Vagina (tissue), 2 donors: ENCODE results near the gene TESPA1. TPM values are rescaled to one million over a fixed set of nuclear protein-coding genes. Genes with fewer than 3 reads are reported as not detected.

Source experiments
- DNase-seq, 2 donors: peaks; one replicate each; pipeline ENCODE4 v3.0.0-alpha.2; 2017; ENCODE audit errors: extremely low spot score in 2 of 2
- H3K27ac ChIP-seq: fragments of 200-600 bp; sonication (generic); one replicate; pipeline ENCODE4 v1.5.1; 2019
- H3K27me3 ChIP-seq: fragments of 200-600 bp; sonication (generic); one replicate; pipeline ENCODE4 v1.5.1; 2019
- H3K36me3 ChIP-seq, 2 donors: fragments of 200-600 bp; sonication (generic); one replicate each; pipeline ENCODE4 v1.5.1; 2017 to 2019
- H3K4me1 ChIP-seq: fragments of 200-600 bp; sonication (generic); one replicate; pipeline ENCODE4 v1.5.1; 2019
- H3K4me3 ChIP-seq, 2 donors: fragments of 200-600 bp; sonication (generic); 1 replicate in 1 of 2; 2 replicates in 1 of 2; pipeline ENCODE4 v1.5.1; 2016 to 2019
- H3K9me3 ChIP-seq: fragments of 200-600 bp; sonication (generic); one replicate; pipeline ENCODE4 v1.5.1; 2019
- POLR2A ChIP-seq, 2 donors: fragments of 450-650 bp; IDR thresholded peaks; one replicate each; pipeline ENCODE4 v1.6.1; 2017; ENCODE audit warnings: antibody characterized with exemption in 2 of 2, mild to moderate bottlenecking in 2 of 2, moderate library complexity in 2 of 2
- POLR2AphosphoS5 ChIP-seq, 2 donors: sonication (generic); formaldehyde crosslinking; IDR thresholded peaks; one replicate each; pipeline ENCODE4 v1.9.0; 2017; ENCODE audit warnings: antibody characterized with exemption in 2 of 2, mild to moderate bottlenecking in 2 of 2, low read depth in 1 of 2; ENCODE audit not compliant: insufficient read depth in 1 of 2
- intact Hi-C: fragments of 100-400 bp; cut with DNase I; formaldehyde crosslinking; loops from one replicate; pipeline ENCODE4 v1.15.1; 2023
- total RNA-seq: library from RNA; depleted of rRNA; stranded (reverse); fragments of >200 nt; gene quantifications from one replicate; pipeline ENCODE4 v1.2.3, GENCODE V29; 2016
- TF ChIP-seq, protein P1 (sequence below), 3 experiments: fragments of 450-650 bp in 2 of 3; fragments of 200-600 bp in 1 of 3; sonication (generic) in 1 of 3; IDR thresholded peaks; one replicate each; pipeline ENCODE4 v1.5.1; 2017 to 2019; ENCODE audit warnings: antibody characterized with exemption in 3 of 3, mild to moderate bottlenecking in 2 of 3, moderate library complexity in 2 of 3

Gene TESPA1
- total RNA-seq, 1 donor from 2014 or later: 2.5 TPM

DNA sequence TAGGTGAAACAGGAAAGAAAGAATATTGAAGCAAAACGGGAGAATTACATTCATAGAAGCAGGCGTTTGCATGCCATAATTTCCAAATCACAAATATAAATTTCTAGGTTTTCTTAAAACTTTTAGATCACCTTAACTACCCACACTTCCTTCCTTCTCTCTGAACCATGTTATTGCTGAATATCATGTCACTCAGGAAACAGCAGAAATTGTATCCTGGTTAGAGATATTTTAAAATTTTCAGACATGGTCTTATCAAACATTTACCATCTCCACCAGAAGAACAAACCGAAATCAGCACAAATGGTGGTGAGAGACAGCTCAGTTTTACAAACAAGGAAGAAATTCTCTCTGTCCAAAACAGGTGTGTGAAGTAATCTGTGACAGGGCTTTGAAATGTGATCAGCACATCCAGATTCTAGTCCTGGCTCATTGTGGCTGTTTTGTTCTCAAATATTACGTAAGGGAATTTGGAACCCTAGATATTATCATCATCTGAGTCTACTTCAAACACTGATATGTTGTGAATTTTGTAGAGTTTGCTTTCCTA lies 16.3 kb downstream of the TESPA1 start:
- H3K27ac ChIP-seq: no peak overlapping the region
- TF ChIP-seq POLR2A (IDR thresholded peaks at IDR 0.05) (no peak), POLR2AphosphoS5 (IDR thresholded peaks at IDR 0.05; ENCODE audit: insufficient read depth in 1 of 2, low read depth in 1 of 2) (no peak)
- TF ChIP-seq, protein P1, sequence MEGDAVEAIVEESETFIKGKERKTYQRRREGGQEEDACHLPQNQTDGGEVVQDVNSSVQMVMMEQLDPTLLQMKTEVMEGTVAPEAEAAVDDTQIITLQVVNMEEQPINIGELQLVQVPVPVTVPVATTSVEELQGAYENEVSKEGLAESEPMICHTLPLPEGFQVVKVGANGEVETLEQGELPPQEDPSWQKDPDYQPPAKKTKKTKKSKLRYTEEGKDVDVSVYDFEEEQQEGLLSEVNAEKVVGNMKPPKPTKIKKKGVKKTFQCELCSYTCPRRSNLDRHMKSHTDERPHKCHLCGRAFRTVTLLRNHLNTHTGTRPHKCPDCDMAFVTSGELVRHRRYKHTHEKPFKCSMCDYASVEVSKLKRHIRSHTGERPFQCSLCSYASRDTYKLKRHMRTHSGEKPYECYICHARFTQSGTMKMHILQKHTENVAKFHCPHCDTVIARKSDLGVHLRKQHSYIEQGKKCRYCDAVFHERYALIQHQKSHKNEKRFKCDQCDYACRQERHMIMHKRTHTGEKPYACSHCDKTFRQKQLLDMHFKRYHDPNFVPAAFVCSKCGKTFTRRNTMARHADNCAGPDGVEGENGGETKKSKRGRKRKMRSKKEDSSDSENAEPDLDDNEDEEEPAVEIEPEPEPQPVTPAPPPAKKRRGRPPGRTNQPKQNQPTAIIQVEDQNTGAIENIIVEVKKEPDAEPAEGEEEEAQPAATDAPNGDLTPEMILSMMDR (IDR thresholded peaks at IDR 0.05): no peak
- no peaks in the 10 kb centered on the region for H3K9me3 ChIP-seq
- no peaks in the 10 kb centered on the region for H3K27me3 ChIP-seq
- H3K4me3 ChIP-seq: no peak overlapping the region
- intact Hi-C loops: no loop called here
- H3K4me1 ChIP-seq: no peaks in the 10 kb centered on the region
- DNase-seq: no peak
- no peaks in the 10 kb centered on the region for H3K36me3 ChIP-seq

DNA sequence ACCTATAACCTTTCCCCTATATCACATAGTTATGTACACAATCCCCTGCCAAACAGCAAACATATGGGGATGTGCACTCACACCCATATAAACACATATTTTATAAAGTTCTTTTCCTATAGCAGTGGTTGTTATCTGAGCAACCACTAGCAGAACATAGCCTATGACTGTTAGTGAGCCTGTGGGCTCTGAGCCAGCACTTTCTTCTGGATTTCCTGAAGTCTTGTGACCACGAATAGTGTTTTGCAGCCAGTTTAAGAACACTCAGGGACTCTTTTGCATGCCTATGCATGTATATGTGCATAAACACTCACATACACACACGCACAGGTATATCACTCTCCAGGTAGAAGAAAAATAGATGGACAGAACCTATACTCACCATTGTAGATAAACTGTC lies 17.1 kb downstream of the TESPA1 start:
- Histone ChIP-seq H3K9me3 (no peaks in the 10 kb centered on the region), H3K4me3 (no peak overlapping the region), H3K4me1 (no peaks in the 10 kb centered on the region), H3K27ac (no peak overlapping the region), H3K27me3 (no peaks in the 10 kb centered on the region), H3K36me3 (no peaks in the 10 kb centered on the region)
- TF ChIP-seq POLR2A (IDR thresholded peaks at IDR 0.05) (no peak), POLR2AphosphoS5 (IDR thresholded peaks at IDR 0.05; ENCODE audit: insufficient read depth in 1 of 2, low read depth in 1 of 2) (no peak)
- TF ChIP-seq, protein P1 (IDR thresholded peaks at IDR 0.05): no peak
- no peak for DNase-seq
- intact Hi-C loops: no loop called here

DNA sequence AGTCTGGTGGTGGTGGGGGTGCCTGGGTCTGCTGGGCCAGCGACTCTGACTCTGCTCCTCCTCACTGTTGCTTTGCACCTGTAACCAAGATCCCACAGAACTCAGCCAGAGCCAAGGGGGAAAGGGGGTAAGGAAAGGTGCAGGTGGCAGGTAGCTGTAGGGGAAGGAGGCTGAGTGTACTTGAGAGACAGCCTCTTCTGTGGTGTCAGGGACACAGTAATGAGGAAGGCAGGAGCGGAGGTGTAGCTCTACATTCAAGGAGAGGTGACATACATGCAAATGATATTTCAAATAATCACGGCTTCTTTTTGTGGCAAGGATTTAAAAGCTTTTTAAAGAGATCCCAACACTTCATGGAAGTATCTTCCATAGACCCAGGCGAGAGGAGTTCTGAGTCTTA lies 23.4 kb downstream of the TESPA1 start:
- no peaks in the 10 kb centered on the region for H3K27me3 ChIP-seq

DNA sequence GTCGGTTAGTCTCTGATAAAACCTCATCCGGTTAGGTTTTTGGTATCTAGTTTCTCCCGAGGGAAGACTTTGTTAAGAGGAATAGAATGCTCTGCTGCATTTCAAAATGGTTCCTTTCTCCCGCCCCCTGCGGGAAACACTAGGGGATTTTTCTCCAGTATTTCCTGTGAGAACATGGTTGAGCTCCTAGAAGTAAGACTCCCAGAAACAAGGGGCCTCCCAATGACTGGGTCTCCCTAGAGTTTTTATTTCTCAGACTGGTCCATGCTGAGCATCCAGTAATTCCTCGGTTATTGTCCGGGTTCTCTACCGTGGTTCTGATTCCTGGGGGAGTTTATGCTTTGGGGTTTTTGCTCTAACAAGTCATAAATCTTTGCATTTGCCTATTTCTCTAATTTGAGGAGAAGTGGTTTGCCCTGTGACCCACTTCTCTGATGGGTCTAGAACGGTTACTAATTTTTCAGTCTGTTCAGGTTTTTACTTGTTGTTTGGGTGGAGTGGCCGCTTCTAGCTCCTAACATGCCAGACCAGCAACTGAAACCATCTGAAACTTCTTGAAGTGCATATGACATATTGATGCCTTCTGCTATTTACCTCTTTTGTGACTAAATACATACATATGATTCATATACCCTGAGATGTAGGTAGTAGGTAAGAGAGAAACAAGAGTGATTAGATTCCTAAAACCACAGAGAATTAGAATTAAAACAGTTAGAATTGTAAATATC lies 25.1 kb downstream of the TESPA1 start:
- Histone ChIP-seq H3K27ac (no peak overlapping the region), H3K9me3 (no peaks in the 10 kb centered on the region), H3K36me3 (no peaks in the 10 kb centered on the region), H3K4me1 (no peaks in the 10 kb centered on the region), H3K27me3 (no peaks in the 10 kb centered on the region), H3K4me3 (no peak overlapping the region)
- intact Hi-C loops: loop anchor here (5.0 kb wide), 1 partner anchor 212 kb away; no protein-coding TSS in a partner anchor
- no peak for DNase-seq
- TF ChIP-seq POLR2AphosphoS5 (IDR thresholded peaks at IDR 0.05; ENCODE audit: insufficient read depth in 1 of 2, low read depth in 1 of 2) (no peak), POLR2A (IDR thresholded peaks at IDR 0.05) (no peak)
- TF ChIP-seq, protein P1 (IDR thresholded peaks at IDR 0.05): no peak

More for the DNA sequence above, 23.4 kb downstream of the TESPA1 start:
- no peak for DNase-seq
- TF ChIP-seq POLR2A (IDR thresholded peaks at IDR 0.05) (no peak), POLR2AphosphoS5 (IDR thresholded peaks at IDR 0.05; ENCODE audit: insufficient read depth in 1 of 2, low read depth in 1 of 2) (no peak)
- TF ChIP-seq, protein P1 (IDR thresholded peaks at IDR 0.05): no peak
- intact Hi-C loops: loop anchor here (5.0 kb wide), 1 partner anchor 214 kb away; no protein-coding TSS in a partner anchor
- no peak overlapping the region for H3K27ac ChIP-seq
- no peaks in the 10 kb centered on the region for H3K9me3 ChIP-seq
- no peak overlapping the region for H3K4me3 ChIP-seq
- H3K4me1 ChIP-seq: no peaks in the 10 kb centered on the region
- H3K36me3 ChIP-seq: no peaks in the 10 kb centered on the region
